ENCODE results near the gene SNX11. TPM values are rescaled to one million over a fixed set of nuclear protein-coding genes. Genes with fewer than 3 reads are reported as not detected.

The SNX11 gene
- polyA plus RNA-seq, 3 donors = 8.4 to 17.1 (median 13.5) TPM

DNA sequence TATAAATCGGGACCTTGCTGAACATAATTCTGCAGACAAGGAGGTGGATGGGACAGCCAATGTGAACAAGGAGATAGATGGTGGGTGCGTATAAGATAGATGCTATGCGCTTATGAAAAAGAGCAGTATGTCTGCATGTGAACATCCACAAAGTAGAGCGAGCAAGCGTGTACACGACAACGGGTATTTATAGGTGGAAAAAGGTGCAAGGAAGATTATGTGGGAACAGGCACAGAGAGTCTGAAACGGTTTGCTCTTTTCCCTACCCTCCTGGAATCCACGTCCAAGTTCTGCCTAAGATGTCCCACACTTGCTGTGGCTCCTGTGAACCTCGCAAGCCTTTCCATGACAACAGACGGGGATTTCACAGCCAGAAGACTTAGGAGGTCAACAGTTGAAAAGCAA lies 43.0 kb downstream of the SNX11 start:
- whole genome bisulfite sequencing, 3 donors = 64 to 73% (median 65%) methylated on average over 11 of the region's 11 CpGs
- H3K27ac ChIP-seq (ENCODE audit: low read depth, low read length) = no peak overlapping the region

DNA sequence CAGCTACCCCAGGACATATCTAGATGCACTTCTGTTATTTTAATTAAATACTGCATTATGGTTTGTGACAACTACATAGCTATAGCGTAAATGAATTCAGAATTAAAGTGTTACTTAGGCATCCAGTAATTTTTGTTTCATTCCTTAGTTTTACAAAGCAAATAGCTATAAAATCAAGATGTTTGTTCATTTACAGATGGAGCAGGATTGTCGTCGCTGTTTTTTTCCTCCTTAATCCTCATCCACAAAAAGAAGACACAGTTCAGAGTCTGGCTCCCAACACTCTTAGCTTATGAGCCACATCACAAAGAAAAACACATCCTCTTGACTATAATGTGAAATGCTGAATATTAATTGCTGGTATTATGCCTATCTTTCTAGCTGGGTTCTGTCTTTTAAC lies 43.7 kb downstream of the SNX11 start:
- no peak overlapping the region for H3K27ac ChIP-seq (ENCODE audit: low read depth, low read length)
- WGBS, 3 donors = 67 to 91% (median 76%) methylated on average over 3 of the region's 3 CpGs

DNA sequence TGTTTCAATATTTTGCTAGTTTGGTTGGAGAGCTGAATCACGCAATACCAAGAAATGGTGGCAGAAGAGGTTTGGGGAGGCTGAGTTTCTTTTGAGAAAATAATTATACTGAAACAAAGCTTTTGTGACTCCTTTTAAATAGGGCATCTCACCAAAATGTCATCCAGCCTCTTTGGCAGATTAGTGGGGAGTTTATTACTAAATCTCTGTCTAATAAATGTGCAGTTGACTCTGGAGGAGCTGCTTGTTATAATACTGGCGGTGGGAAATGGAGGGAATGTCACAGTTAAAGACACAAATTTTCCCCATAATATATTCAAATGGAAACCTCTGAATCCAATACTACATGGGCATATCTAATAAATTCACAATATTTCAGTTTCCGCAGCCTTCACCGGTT lies 44.7 kb downstream of the SNX11 start:
- no peak overlapping the region for H3K27ac ChIP-seq (ENCODE audit: low read depth, low read length)
- WGBS, 3 donors = 63 to 97% (median 82%) methylated on average over 4 of the region's 4 CpGs

DNA sequence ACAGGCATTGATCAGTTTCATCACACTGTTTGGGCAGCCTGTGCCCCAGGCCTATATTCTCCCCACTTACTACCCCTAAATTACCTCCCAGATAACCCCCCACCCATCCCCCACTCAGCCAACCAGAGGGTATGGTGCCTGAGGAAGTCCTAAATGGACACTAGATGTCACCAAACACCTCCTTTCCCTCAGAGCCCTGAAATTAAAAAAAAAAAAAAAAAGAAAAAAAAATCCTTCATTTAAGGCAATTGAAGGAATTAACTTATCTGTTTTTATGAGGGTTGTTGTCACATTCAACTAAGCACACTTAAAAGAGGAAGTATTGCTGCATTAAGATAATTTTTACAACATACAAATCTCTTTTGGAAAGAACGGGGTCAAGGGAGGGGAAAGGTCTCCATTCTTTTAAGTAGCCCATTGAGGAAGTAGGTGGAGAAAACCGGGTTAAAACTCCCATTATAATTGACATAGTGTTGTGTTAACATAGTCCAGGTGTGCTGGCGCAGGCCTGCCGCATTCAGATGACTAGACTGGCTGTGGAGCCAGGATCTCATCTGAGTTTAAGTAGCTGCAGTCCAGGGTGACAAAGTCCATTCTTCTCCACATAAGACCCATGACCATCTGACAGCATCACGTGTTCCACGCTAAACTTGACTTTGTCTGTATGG lies 46.3 kb downstream of the SNX11 start:
- 15 to 31% (median 30%) methylated on average over 6 of the region's 6 CpGs for WGBS, 3 donors
- H3K27ac ChIP-seq (ENCODE audit: low read depth, low read length) = no peak overlapping the region

DNA sequence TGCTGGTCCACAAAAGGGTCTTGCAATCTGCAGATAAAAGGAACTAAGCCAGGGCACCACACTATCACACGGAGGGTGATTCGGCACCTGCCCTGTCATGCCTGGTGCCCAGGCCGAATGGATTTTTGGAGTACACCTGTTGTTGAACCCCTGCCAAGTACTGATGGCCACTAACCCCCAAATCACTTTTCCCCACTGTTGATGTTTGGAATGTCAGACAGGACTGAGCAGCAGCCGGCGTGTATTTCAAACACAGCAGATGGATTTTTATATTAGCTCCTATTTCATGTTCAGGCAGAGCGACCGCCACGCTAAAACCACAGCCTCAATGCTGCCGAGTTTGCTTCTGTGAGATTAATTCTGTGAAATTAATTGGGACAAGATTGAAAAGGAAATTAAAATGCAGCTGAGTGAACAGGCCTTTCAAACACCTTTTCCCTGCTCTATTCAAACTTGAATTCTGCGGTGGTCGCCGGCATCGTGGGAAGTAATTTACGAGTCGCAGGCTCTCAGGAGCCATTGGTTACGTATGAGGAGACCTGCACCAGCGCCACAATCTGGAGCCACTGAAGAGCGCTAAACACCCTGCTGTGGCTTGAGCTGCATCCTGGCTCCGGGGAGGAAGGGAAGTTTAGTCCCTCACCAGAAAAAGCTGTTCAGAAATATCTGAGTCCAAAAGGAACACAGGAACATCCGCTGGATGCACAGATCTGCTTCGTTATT lies 48.5 kb downstream of the SNX11 start:
- no peak overlapping the region for H3K27ac ChIP-seq (ENCODE audit: low read depth, low read length)
- WGBS, 3 donors = 41 to 77% (median 58%) methylated on average over 21 of the region's 21 CpGs

DNA sequence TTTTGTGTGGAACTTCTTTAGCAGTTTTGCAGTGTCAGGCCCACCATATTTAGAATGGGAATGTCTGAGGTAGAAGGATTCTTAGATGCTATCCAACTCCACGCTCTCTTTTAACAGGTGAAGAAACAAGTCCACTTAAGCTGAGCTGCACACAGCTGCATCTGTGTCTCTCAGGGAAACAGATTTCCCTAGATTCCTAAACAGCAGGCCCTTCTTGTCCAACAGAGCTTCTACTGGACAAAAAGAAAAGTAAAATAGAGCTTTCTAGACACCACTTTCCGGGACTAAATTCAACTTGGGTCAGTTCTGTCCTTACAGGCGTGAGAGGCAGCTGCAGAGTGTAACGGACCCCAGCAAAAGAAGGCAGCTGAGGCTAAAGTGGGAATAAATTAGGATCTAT lies 51.7 kb downstream of the SNX11 start:
- no peak overlapping the region for H3K27ac ChIP-seq (ENCODE audit: low read depth, low read length)
- 88 to 95% (median 95%) methylated on average over 4 of the region's 4 CpGs for WGBS, 3 donors

DNA sequence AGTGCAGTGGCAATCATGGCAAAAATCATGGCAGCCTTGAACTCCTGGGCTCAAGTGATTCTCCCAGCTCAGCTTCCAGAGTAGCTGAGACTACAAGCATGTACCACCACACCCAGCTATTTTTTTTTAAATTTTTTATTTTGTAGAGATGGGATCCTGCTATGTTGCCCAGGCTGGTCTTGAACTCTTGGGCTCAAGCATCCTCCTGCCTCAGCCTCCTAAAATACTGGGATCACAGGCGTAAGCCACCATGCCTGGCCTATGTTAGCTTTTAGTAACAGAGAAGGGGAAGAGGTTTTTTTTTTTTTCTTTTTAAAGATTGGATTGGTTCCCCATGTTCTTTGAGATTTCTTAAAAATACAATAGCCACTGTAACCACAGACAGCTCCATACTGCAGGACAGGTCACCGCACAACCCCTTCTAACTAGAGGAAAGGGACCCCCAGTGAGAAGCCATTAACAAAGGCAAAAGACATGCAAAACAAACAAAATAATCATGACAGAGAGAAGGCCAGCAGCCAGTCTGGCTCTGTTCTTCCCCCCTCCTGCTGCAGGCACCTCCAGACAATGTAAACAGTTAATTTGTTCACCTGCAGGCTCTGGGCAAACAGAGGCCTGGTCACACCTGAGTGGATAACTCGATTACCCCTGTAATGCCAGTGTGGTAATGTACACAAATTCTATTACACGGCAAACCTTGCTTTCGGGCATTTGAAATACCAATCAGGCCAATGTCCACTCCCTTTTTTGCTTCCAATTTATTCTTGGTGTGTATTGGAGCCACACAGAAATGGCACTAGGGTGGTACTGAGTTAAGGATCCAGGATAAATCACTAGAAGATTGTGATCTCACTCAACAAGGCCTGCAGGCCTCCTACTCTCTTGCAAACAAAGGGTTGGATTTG lies 52.9 kb downstream of the SNX11 start:
- no peak overlapping the region for H3K27ac ChIP-seq (ENCODE audit: low read depth, low read length)
- 37 to 90% (median 87%) methylated on average over 5 of the region's 5 CpGs for WGBS, 3 donors

DNA sequence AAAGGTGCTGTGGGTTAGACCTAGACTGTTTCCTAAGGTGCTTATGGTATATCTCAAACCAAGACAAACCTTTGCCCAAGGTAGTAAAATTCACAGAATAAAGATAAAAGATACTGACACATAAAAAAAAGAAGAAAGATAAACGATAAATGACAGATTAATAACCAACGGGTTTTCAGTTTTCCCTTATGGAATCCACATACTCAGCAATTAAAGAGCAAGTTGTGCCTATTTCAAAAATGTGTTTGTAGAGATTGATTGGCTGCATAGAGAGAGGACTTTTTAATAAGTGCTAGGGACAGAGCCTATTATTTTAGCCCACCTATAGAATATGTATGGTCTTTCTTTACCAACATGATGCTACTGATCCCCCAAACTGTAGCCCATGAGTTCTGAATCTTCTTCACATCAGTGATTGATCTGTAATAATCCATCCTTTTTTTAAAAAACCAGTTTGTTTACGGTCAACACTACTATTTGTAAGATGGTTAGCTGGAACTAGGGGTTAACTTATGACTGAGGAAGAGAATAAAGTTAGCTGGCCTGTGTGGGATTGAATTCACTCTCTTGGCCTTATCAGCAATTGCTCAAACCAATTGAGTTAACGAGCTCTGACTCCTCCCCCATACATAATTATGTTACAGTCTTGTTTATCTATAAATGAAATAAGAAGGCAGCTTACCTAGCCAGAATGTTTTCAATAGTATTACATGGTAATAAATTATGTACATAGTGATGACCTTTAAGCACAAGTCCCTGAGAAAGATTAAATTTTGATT lies 53.8 kb downstream of the SNX11 start:
- WGBS, 3 donors = 48 to 93% (median 79%) methylated on average over 4 of the region's 4 CpGs
- H3K27ac ChIP-seq (ENCODE audit: low read depth, low read length) = no peak overlapping the region

DNA sequence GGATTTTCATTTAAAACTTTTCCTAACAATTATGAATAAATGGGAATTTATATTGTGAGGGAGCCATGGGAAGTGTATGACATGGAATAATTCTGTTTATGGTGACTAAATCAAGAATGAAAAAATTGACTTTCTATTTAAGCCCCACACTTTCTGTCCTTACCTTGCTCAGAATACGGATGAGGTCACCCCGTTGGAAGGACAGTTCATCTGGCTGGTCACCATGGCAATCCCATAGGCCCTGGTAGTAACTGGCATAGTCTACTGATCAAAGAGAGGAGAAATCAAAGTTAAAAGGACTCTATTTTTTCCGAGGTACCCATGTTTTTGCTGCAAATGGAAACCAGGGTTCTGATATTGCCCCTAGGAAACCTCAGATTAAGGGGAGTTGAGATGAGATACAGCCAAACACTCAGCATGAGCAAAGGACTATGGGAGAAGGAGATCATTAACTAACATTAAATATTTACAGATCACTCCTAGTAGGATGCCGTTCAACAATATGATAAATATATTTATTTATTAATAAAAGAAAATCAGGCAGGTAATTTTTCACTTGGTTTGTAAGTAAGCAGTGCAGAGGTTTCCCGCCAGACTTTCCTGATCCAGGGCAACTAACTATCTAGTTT lies 54.9 kb downstream of the SNX11 start:
- 44 to 95% (median 95%) methylated on average over 5 of the region's 5 CpGs for WGBS, 3 donors
- no peak overlapping the region for H3K27ac ChIP-seq (ENCODE audit: low read depth, low read length)

DNA sequence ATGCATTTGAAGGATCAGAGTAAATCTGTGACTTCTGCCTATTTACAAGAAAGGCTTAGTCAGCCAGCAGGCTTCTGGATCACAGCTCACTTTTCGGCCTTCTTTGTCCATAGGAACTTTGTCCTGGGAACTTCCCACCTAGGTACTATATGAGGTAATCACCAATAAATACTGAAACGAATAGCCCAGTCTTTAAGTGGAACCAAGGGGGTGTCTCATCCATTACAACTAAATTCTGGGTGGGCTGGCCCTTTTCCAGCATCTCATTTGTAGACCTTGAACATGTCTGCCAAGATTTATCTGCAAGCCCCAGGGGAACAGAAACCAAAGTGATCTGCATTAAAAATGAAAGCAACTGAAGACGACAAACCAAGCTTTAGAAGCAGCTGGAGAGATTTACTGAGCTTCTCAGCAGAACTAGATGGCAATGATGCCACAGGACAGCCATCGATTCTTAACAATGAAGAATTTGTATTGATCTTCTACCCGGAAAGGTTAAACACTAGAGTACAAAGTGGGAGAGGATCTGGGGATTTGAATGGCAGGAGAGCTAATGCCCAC lies 55.5 kb downstream of the SNX11 start:
- WGBS, 3 donors = 22 to 53% (median 48%) methylated on average over 5 of the region's 5 CpGs
- no peak overlapping the region for H3K27ac ChIP-seq (ENCODE audit: low read depth, low read length)

DNA sequence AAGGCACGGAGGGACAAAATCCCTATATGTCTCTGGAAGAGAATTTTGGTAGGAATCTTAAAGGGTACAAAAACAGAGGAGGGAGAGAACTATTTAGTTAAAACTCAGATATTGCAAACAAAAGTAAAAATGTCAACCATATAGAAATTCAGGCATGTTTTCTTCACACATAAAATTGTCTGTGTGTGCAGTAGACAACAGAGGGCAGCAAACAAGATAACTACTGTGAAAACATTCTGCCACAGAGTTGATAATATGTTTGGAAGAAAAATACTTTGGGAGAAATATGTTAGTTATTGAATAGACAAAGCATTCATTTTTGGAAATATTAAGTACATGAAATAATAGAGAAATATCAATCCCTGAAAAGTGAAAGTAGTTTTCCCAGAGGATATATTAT lies 56.2 kb downstream of the SNX11 start:
- H3K27ac ChIP-seq (ENCODE audit: low read depth, low read length) = no peak overlapping the region
- 91 to 97% (median 92%) methylated on average over 1 of the region's 1 CpG for WGBS, 3 donors

DNA sequence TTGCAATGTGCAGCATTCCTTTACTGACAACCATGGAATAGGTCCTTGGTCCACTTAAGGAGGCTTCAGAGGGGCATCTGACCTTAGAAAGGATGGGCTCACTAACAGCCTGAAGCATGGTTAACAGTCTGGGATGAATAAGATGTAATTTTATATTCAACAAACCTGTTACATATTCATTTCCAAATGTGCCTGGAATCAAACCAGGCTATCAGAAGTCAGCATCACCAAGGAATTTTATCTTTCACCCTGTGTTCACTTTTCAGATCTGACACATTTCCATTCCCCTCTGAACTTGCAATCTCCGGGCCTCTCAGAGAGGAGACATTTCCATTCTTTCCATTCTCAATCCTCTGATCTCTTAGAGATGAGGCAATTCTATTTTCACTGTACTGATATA lies 62.4 kb downstream of the SNX11 start:
- WGBS, 3 donors = 80 to 88% (median 81%) methylated on average over 1 of the region's 1 CpG
- no peak overlapping the region for H3K27ac ChIP-seq (ENCODE audit: low read depth, low read length)

Other genes starting within 250 kb of the SNX11 start
- gene SP2, start 211.5 kb upstream of the SNX11 start, polyA plus RNA-seq = 10 to 100 TPM in 1 of 3 donors, 1 to 10 TPM in 2; 7.2 to 15.7 (median 9.2) TPM
- gene PNPO, start 166.2 kb upstream of the SNX11 start, polyA plus RNA-seq = 1 to 10 TPM; 6.2 to 9.6 (median 9.2) TPM
- 10 to 100 TPM in 1 of 3 donors, 1 to 10 TPM in 2; 1.0 to 80.7 (median 7.1) TPM for gene PRR15L, start 149.9 kb upstream of the SNX11 start, polyA plus RNA-seq
- gene CDK5RAP3, start 136.7 kb upstream of the SNX11 start, polyA plus RNA-seq = 100 to 1,000 TPM; 119 to 176 (median 156) TPM
- 100 to 1,000 TPM in 1 of 3 donors, 10 to 100 TPM in 1, 1 to 10 TPM in 1; 6.8 to 115 (median 49.1) TPM for gene COPZ2, start 70.0 kb upstream of the SNX11 start, polyA plus RNA-seq
- gene NFE2L1, start 59.4 kb upstream of the SNX11 start, polyA plus RNA-seq = 100 to 1,000 TPM in 1 of 3 donors, 10 to 100 TPM in 2; 29.9 to 183 (median 91.0) TPM
- 10 to 100 TPM; 14.8 to 55.2 (median 20.8) TPM for gene CBX1, start 6.3 kb upstream of the SNX11 start, polyA plus RNA-seq

Measured in adipose tissue (tissue), 3 donors.